ENCODE measurements around the gene GSG1L2. TPM values are rescaled to one million over a fixed set of nuclear protein-coding genes. Genes with fewer than 3 reads are reported as not detected.

GSG1L2 gene
- total RNA-seq, 1 donor from 2014 or later, result not detected

DNA sequence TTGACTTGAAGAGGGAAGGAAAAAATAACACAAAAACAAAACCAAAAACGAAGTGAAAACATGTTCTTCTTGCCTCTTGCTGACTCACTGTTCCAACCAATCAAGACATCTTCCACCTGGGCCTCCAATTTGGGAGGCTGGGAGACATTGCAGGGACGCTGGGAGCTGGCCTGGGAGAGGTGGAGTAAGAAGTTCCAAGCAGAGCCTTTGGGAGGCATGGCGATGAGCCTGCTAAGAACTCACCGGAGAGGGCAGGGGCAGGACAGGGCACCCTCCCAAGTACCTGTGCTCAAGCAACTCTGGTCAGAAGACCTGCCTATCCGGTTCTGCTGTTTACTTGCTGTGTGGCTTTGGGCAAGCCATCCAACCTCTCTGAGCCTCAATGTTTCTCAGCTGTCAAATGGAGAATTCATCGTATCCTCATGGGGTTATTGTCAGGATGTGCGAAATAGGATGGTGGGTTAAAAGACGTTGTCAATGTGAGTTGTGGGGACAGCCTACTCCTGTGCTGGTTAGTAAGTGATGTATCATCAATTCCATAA, 3.0 kb upstream of the GSG1L2 start:
- H3K36me3 Mint-ChIP-seq (ENCODE audit: low read depth), result no peaks in the 10 kb centered on the region
- H3K27me3 Mint-ChIP-seq (ENCODE audit: low read depth), result no peaks in the 10 kb centered on the region
- no peak overlapping the region for H3K27ac Mint-ChIP-seq (ENCODE audit: unreplicated experiment)
- TF ChIP-seq CTCF (conservative IDR thresholded peaks at IDR 0.05), result no peak
- DNase-seq (ENCODE audit: low read depth, low spot score), result no peak
- H3K4me1 Mint-ChIP-seq, result no peaks in the 10 kb centered on the region
- H3K9me3 Mint-ChIP-seq, result no peaks in the 10 kb centered on the region
- H3K4me3 Mint-ChIP-seq, result no peak overlapping the region

DNA sequence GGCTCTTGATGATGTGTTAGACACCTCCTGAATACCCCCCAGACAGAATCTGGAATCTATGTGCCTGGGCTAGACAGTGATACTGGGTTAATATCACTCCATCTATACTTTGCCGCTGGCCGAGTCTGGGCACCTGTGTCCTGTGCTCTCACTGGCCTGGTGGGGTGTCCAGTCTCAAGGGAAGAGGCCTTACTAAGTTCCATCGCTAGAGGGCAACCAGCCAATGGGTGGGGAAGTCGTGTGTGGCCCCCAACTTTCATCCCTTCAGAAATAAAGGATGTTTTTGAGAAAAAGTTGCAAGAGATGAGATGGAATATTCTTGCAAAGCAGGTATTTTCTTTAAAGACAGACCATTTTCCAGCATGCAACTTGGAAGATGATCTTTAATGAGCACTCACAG, 2.2 kb upstream of the GSG1L2 start:
- H3K27me3 Mint-ChIP-seq (ENCODE audit: low read depth), result no peaks in the 10 kb centered on the region
- H3K4me1 Mint-ChIP-seq, result no peaks in the 10 kb centered on the region
- no peak overlapping the region for H3K27ac Mint-ChIP-seq (ENCODE audit: unreplicated experiment)
- H3K4me3 Mint-ChIP-seq, result no peak overlapping the region
- TF ChIP-seq CTCF (conservative IDR thresholded peaks at IDR 0.05), result no peak
- H3K9me3 Mint-ChIP-seq, result no peaks in the 10 kb centered on the region
- DNase-seq (ENCODE audit: low read depth, low spot score), result no peak
- H3K36me3 Mint-ChIP-seq (ENCODE audit: low read depth), result no peaks in the 10 kb centered on the region

DNA sequence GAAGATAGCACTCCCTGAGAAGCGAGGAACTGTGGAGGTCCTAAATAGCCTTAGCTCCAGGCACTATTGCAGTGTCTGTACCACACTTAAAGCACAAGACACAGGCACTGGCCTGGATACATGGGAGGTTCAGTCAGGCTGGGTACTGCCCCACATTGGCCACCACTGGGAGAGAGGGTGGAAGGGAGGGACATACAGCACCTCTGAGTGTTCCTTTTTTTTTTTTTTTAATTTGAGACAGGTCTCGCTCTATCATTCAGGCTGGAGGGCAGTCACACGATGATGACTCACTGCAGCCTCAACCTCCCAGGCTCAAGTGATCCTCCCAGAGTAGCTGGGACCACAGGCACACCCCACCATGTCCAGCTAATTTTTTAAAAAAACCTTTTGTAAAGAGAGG, 1.4 kb downstream of the GSG1L2 start:
- DNase-seq (ENCODE audit: low read depth, low spot score), result no peak
- H3K27ac Mint-ChIP-seq (ENCODE audit: unreplicated experiment), result no peak overlapping the region
- H3K4me3 Mint-ChIP-seq, result no peak overlapping the region
- no peaks in the 10 kb centered on the region for H3K36me3 Mint-ChIP-seq (ENCODE audit: low read depth)
- no peaks in the 10 kb centered on the region for H3K27me3 Mint-ChIP-seq (ENCODE audit: low read depth)
- H3K9me3 Mint-ChIP-seq, result no peaks in the 10 kb centered on the region
- no peak for TF ChIP-seq CTCF (conservative IDR thresholded peaks at IDR 0.05)
- H3K4me1 Mint-ChIP-seq, result no peaks in the 10 kb centered on the region

GRCh38 chr17:9818760-9819159, 3.1 kb downstream of the GSG1L2 start:
- H3K9me3 Mint-ChIP-seq, result no peaks in the 10 kb centered on the region
- no peak overlapping the region for H3K4me3 Mint-ChIP-seq
- H3K27ac Mint-ChIP-seq (ENCODE audit: unreplicated experiment), result no peak overlapping the region
- no peaks in the 10 kb centered on the region for H3K36me3 Mint-ChIP-seq (ENCODE audit: low read depth)
- DNase-seq (ENCODE audit: low read depth, low spot score), result no peak
- H3K4me1 Mint-ChIP-seq, result no peaks in the 10 kb centered on the region
- no peak for TF ChIP-seq CTCF (conservative IDR thresholded peaks at IDR 0.05)
- no peaks in the 10 kb centered on the region for H3K27me3 Mint-ChIP-seq (ENCODE audit: low read depth)

DNA sequence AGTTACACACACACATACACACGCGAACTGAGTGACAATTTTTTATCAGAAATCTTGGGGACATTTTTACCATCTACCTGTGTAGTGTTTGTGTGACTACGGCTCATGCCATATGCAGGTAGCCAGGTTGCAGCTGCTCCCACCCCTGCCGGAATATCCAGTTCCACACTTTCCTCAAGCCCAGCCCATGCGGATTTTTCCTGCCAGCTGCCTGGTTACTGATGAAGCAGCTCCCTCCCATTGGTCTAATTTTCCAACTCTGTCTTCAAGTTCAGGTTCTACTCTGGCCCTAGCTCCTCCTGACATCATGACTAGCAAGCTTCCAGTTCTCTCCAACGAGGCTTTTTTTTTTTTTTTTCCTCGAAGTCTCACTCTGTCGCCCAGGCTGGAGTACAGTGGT, 4.8 kb downstream of the GSG1L2 start:
- TF ChIP-seq CTCF (conservative IDR thresholded peaks at IDR 0.05), result no peak
- H3K27me3 Mint-ChIP-seq (ENCODE audit: low read depth), result no peaks in the 10 kb centered on the region
- DNase-seq (ENCODE audit: low read depth, low spot score), result peak; percentile 4
- no peaks in the 10 kb centered on the region for H3K4me1 Mint-ChIP-seq
- no peak overlapping the region for H3K4me3 Mint-ChIP-seq
- H3K36me3 Mint-ChIP-seq (ENCODE audit: low read depth), result no peaks in the 10 kb centered on the region
- no peaks in the 10 kb centered on the region for H3K9me3 Mint-ChIP-seq
- H3K27ac Mint-ChIP-seq (ENCODE audit: unreplicated experiment), result no peak overlapping the region

DNA sequence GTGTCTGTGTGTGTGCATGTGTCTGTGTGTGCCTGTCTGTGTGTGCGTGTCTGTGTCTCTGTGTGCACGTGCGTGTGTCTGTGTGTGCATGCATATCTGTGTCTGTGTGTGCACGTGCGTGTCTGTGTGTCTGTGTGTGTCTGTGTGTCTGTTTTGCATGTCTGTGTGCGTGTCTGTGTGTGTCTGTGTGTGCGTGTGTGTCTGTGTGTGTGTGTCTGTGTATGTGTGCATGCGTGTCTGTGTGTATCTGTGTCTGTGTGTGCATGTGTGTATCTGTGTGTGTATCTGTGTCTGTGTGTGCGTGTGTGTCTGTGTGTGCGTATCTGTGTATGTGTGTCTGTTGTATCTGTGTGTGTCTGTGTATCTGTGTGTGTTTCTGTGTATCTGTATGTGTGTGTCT, 5.4 kb downstream of the GSG1L2 start:
- no peaks in the 10 kb centered on the region for H3K36me3 Mint-ChIP-seq (ENCODE audit: low read depth)
- H3K27me3 Mint-ChIP-seq (ENCODE audit: low read depth), result no peaks in the 10 kb centered on the region
- no peak for DNase-seq (ENCODE audit: low read depth, low spot score)
- no peaks in the 10 kb centered on the region for H3K9me3 Mint-ChIP-seq
- H3K4me3 Mint-ChIP-seq, result no peak overlapping the region
- no peak overlapping the region for H3K27ac Mint-ChIP-seq (ENCODE audit: unreplicated experiment)
- no peaks in the 10 kb centered on the region for H3K4me1 Mint-ChIP-seq
- no peak for TF ChIP-seq CTCF (conservative IDR thresholded peaks at IDR 0.05)

Data from neural crest cell (in vitro differentiated cells).